Mesothelial cell of epicardium (in vitro differentiated cells): ENCODE data around the gene PDK3. TPM values are rescaled to one million over a fixed set of nuclear protein-coding genes. Genes with fewer than 3 reads are reported as not detected.

Experiments used
- DNase-seq, 2 experiments: peaks; one replicate each; pipeline ENCODE4 v3.0.0; 2021; ENCODE audit warnings: low spot score in 2 of 2; ENCODE audit not compliant: unreplicated experiment in 2 of 2
- H3K27ac Mint-ChIP-seq: 2 replicates; pipeline ENCODE4 v1.8.0; 2021; ENCODE audit warnings: mixed read lengths
- H3K27me3 Mint-ChIP-seq: 2 replicates; pipeline ENCODE4 v1.8.0; 2021; ENCODE audit warnings: low read depth, mixed read lengths
- H3K36me3 Mint-ChIP-seq: 2 replicates; pipeline ENCODE4 v1.8.0; 2021; ENCODE audit warnings: mixed read lengths
- H3K4me1 Mint-ChIP-seq: 2 replicates; pipeline ENCODE4 v1.8.0; 2021; ENCODE audit warnings: mixed read lengths
- H3K4me3 Mint-ChIP-seq: 2 replicates; pipeline ENCODE4 v1.8.0; 2021; ENCODE audit warnings: mild to moderate bottlenecking, moderate library complexity, mixed read lengths
- H3K9me3 Mint-ChIP-seq: 2 replicates; pipeline ENCODE4 v1.8.0; 2021; ENCODE audit warnings: mixed read lengths
- total RNA-seq: library from RNA; stranded (reverse); gene quantifications from 3 replicates; pipeline ENCODE4 v1.2.1, GENCODE V29; 2021
- TF ChIP-seq, protein P1 (sequence below): fragments of 200-600 bp; sonication (generic); IDR thresholded peaks from one replicate; pipeline ENCODE4 v1.5.0; 2021; ENCODE audit warnings: antibody characterized with exemption; ENCODE audit not compliant: unreplicated experiment

PDK3 gene
- total RNA-seq, 1 donor from 2014 or later: 25.5 TPM

DNA sequence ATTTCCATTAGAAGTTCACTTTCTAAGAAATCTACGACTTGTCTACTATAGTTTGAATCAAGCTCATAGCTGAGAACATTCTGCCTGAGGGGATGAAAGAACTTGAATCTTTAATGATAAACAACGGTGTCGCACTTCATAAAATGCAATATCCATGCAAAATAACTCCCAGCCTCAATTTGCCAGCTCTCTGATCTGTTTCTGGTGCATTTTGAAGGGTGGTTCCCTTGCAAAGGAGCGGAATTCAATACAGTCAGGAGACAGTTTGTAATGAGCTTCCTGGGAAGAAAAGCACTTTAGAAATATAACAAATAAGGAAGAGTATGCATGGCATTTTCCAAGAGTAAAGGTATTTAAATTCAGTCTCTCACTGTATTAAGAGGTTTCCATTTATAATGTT is 102.1 kb downstream of the PDK3 start:
- Mint-ChIP-seq H3K27me3 (no peaks in the 10 kb centered on the region), H3K4me3 (no peak overlapping the region), H3K9me3 (no peaks in the 10 kb centered on the region), H3K4me1 (no peaks in the 10 kb centered on the region), H3K27ac (no peak overlapping the region), H3K36me3 (peaks cover 13% of the 10 kb centered on the region)
- TF ChIP-seq, protein P1, sequence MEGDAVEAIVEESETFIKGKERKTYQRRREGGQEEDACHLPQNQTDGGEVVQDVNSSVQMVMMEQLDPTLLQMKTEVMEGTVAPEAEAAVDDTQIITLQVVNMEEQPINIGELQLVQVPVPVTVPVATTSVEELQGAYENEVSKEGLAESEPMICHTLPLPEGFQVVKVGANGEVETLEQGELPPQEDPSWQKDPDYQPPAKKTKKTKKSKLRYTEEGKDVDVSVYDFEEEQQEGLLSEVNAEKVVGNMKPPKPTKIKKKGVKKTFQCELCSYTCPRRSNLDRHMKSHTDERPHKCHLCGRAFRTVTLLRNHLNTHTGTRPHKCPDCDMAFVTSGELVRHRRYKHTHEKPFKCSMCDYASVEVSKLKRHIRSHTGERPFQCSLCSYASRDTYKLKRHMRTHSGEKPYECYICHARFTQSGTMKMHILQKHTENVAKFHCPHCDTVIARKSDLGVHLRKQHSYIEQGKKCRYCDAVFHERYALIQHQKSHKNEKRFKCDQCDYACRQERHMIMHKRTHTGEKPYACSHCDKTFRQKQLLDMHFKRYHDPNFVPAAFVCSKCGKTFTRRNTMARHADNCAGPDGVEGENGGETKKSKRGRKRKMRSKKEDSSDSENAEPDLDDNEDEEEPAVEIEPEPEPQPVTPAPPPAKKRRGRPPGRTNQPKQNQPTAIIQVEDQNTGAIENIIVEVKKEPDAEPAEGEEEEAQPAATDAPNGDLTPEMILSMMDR: no peak
- DNase-seq: no peak

DNA sequence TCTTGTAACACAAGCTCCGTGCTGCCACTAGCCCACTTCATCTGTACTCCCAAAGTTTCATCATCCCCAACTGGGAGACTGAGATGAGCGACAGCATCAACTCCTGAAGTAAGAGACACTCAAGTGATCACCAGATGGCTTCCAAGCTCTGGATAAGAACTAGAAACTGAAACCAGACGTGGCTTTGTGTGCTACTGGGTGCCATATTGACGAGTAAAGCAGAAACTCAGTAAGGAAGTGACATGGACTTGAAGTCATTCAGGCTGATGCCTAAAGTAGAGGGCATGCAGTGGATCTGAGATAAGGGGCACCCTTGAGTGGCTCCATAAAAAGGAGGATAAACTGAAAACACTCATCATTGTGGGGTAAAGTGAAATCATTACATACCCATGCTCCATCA is 109.7 kb downstream of the PDK3 start:
- Mint-ChIP-seq H3K36me3 (peaks cover 31% of the 10 kb centered on the region), H3K9me3 (no peaks in the 10 kb centered on the region), H3K27ac (no peak overlapping the region), H3K4me3 (no peak overlapping the region), H3K4me1 (no peaks in the 10 kb centered on the region), H3K27me3 (no peaks in the 10 kb centered on the region)
- DNase-seq: no peak
- TF ChIP-seq, protein P1: no peak

DNA sequence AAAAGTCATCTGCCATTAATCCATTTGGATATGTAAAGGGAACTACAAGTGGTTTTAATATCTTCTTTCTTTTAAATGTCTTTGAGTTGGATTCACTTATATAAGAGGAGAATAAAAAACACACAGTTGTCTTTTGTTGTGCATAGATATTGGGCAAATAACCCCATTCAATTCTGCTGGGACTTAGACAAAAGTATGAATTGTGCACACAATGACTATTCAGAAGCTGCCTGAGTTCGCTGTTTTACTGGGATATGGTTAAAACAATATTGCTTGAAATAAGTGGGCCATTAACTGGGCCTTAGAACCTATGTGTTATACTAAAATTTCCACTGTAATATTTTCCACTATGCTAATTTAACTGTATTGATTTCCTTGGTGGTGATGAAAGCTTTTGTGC is 110.4 kb downstream of the PDK3 start:
- TF ChIP-seq, protein P1: no peak
- Mint-ChIP-seq H3K4me1 (no peaks in the 10 kb centered on the region), H3K9me3 (no peaks in the 10 kb centered on the region)

DNA sequence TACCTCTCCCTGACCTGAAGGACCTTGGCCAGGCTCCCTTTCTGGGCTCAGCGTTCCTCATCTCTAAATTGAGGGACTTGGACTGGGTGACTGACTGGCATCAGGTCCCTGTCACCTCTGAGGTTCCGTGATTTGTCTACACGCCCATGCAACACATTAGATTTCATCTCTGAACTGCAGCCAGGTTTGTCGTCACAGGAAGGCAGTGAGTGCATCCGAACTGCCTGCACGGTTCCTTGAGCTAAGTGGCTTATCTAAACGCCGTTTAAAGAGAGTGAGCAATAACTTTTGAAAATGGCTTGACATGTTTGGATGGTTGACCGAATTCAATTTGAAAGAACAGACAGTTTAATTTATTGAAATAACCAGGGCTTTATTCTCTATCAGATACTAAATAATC is 112.0 kb downstream of the PDK3 start:
- no peak overlapping the region for H3K27ac Mint-ChIP-seq
- H3K9me3 Mint-ChIP-seq: no peaks in the 10 kb centered on the region
- DNase-seq: no peak
- H3K27me3 Mint-ChIP-seq: no peaks in the 10 kb centered on the region
- H3K36me3 Mint-ChIP-seq: peaks cover 34% of the 10 kb centered on the region
- TF ChIP-seq, protein P1: no peak
- no peak overlapping the region for H3K4me3 Mint-ChIP-seq
- H3K4me1 Mint-ChIP-seq: no peaks in the 10 kb centered on the region

More for the DNA sequence above, 110.4 kb downstream of the PDK3 start:
- Mint-ChIP-seq H3K36me3 (peaks cover 35% of the 10 kb centered on the region), H3K27ac (no peak overlapping the region), H3K27me3 (no peaks in the 10 kb centered on the region), H3K4me3 (no peak overlapping the region)
- DNase-seq: no peak

Other genes with a start within 250 kb of the PDK3 start
- gene SUPT20HL2, start 151.2 kb upstream of the PDK3 start, total RNA-seq: not detected in 3 replicates
- gene SUPT20HL1, start 104.6 kb upstream of the PDK3 start, total RNA-seq: not detected in 3 replicates
- gene PCYT1B, start 182.1 kb downstream of the PDK3 start, total RNA-seq: 15.8 to 17.3 TPM (median 17.1 TPM) in 3 replicates
- gene POLA1, start 228.6 kb downstream of the PDK3 start, total RNA-seq: 30.4 to 33.5 TPM (median 31.6 TPM) in 3 replicates